ENCODE data around the gene CFAP43.
A peak's percentile ranks its signal among the peaks of the same experiment; 100 is the strongest.

CFAP43 gene

GRCh38 chr10:104231784-104232612 is at the start of gene CFAP43:
Gene CFAP43 (minus strand): TSS chr10:104232364. CDS start chr10:104232246, 118 bp downstream.
- peak; percentile 100 for DNase-seq

GRCh38 chr10:104281694-104282093 is 49.5 kb upstream of the CFAP43 start:
- no peak for DNase-seq

- DNase-seq: no peak
These were observed 47.5 kb upstream of the CFAP43 start for GRCh38 chr10:104279550-104280259.

GRCh38 chr10:104277785-104278184 is 45.6 kb upstream of the CFAP43 start:
- DNase-seq: no peak

- no peak for DNase-seq
These were observed 44.0 kb upstream of the CFAP43 start for GRCh38 chr10:104276192-104276591.

GRCh38 chr10:104274762-104275721 is 42.9 kb upstream of the CFAP43 start:
- peak; percentile 77 for DNase-seq

- DNase-seq: no peak
These were observed 41.9 kb upstream of the CFAP43 start for GRCh38 chr10:104273899-104274575.

- DNase-seq: no peak
These were observed 41.1 kb upstream of the CFAP43 start for GRCh38 chr10:104273286-104273685.

- peak; percentile 97 for DNase-seq
These were observed 36.8 kb upstream of the CFAP43 start, which contains the start of gene GSTO2 for GRCh38 chr10:104268713-104269645. Gene GSTO2 (plus strand): TSS chr10:104269184. CDS start chr10:104274916, 5,732 bp downstream.

GRCh38 chr10:104268405-104268712 is 36.2 kb upstream of the CFAP43 start:
- DNase-seq: no peak

GRCh38 chr10:104267721-104268404 is 35.7 kb upstream of the CFAP43 start:
- peak; percentile 66 for DNase-seq

GRCh38 chr10:104264783-104265182 is 32.6 kb upstream of the CFAP43 start:
- DNase-seq: no peak

- DNase-seq: no peak
These were observed 29.9 kb upstream of the CFAP43 start for GRCh38 chr10:104262055-104262454.

- DNase-seq: no peak
These were observed 28.6 kb upstream of the CFAP43 start for GRCh38 chr10:104260775-104261115.

- DNase-seq: no peak
These were observed 28.0 kb upstream of the CFAP43 start for GRCh38 chr10:104259999-104260774.

- no peak for DNase-seq
These were observed 27.3 kb upstream of the CFAP43 start for GRCh38 chr10:104259456-104259855.

GRCh38 chr10:104258209-104258608 is 26.0 kb upstream of the CFAP43 start:
- DNase-seq: no peak

- DNase-seq: no peak
These were observed 25.1 kb upstream of the CFAP43 start for GRCh38 chr10:104257235-104257634.

GRCh38 chr10:104256335-104256961 is 24.3 kb upstream of the CFAP43 start:
- DNase-seq: no peak

All from activated CD8-positive, alpha-beta memory T cell treated with anti-CD3 and anti-CD28 coated beads, Interleukin-2, amount 50 U/mL, for 48 hours (primary cell).